Stimulated activated CD8-positive, alpha-beta memory T cell treated with anti-CD3 and anti-CD28 coated beads, Interleukin-4, amount 100 ng/mL, for 1 hour (primary cell): ENCODE measurements around the gene FUT8.
"Not testable (repeated sequence)": the region's sequence is repeated elsewhere in the genome, so short reads cannot be mapped to it uniquely, and the experiment has no call there.

Source experiments
- DNase-seq, 2 donors: peaks; one replicate each; pipeline ENCODE4 v3.0.0-alpha.2; 2020; ENCODE audit warnings: low read depth in 2 of 2, low spot score in 1 of 2

The FUT8 gene

GRCh38 chr14:65613131-65613650, 200.7 kb downstream of the FUT8 start:
- DNase-seq: no peak

- DNase-seq: no peak
Measured at GRCh38 chr14:65618996-65619395, 206.5 kb downstream of the FUT8 start.

- DNase-seq: no peak
Measured at GRCh38 chr14:65620195-65620594, 207.7 kb downstream of the FUT8 start.

- no peak for DNase-seq
Measured at GRCh38 chr14:65622703-65623102, 210.2 kb downstream of the FUT8 start.

- DNase-seq: no peak
Measured at GRCh38 chr14:65623759-65624158, 211.2 kb downstream of the FUT8 start.

- DNase-seq: no peak
Measured at GRCh38 chr14:65627315-65627714, 214.8 kb downstream of the FUT8 start.

- no peak for DNase-seq
Measured at GRCh38 chr14:65628664-65629063, 216.1 kb downstream of the FUT8 start.

- no peak for DNase-seq
Measured at GRCh38 chr14:65631040-65631439, 218.5 kb downstream of the FUT8 start.

GRCh38 chr14:65632487-65632886, 220.0 kb downstream of the FUT8 start:
- DNase-seq: no peak

GRCh38 chr14:65633666-65634065, 221.1 kb downstream of the FUT8 start:
- DNase-seq: not testable (repeated sequence)

GRCh38 chr14:65637780-65638179, 225.2 kb downstream of the FUT8 start:
- DNase-seq: peak in 1 of 2 donors; percentile 2

GRCh38 chr14:65639216-65639615, 226.7 kb downstream of the FUT8 start:
- no peak for DNase-seq

GRCh38 chr14:65650826-65651225, 238.3 kb downstream of the FUT8 start:
- no peak for DNase-seq

- DNase-seq: no peak
Measured at GRCh38 chr14:65656554-65656953, 244.0 kb downstream of the FUT8 start.

GRCh38 chr14:65658202-65658601, 245.7 kb downstream of the FUT8 start:
- DNase-seq: no peak

GRCh38 chr14:65661865-65662264, 249.3 kb downstream of the FUT8 start:
- no peak for DNase-seq

- no peak for DNase-seq
Measured at GRCh38 chr14:65664436-65664835, 251.9 kb downstream of the FUT8 start.

- no peak for DNase-seq
Measured at GRCh38 chr14:65676361-65677014, 264.0 kb downstream of the FUT8 start.

GRCh38 chr14:65685572-65685971, 273.0 kb downstream of the FUT8 start:
- no peak for DNase-seq

GRCh38 chr14:65686761-65687160, 274.2 kb downstream of the FUT8 start:
- no peak for DNase-seq

- no peak for DNase-seq
Measured at GRCh38 chr14:65689070-65689469, 276.5 kb downstream of the FUT8 start.

GRCh38 chr14:65692566-65692965, 280.0 kb downstream of the FUT8 start:
- DNase-seq: not testable (repeated sequence)

- DNase-seq: no peak
Measured at GRCh38 chr14:65696801-65697200, 284.3 kb downstream of the FUT8 start.
